Upper lobe of right lung (tissue), 1 donor: ENCODE measurements around the gene BAD. TPM values are rescaled to one million over a fixed set of nuclear protein-coding genes. Genes with fewer than 3 reads are reported as not detected.
"Not testable (repeated sequence)": the region's sequence is repeated elsewhere in the genome, so short reads cannot be mapped to it uniquely, and the experiment has no call there.

Experiments used
- ATAC-seq: fragments of 200-7000 bp; cut with Tn5 transposase; one replicate; pipeline ENCODE4 v1.9.1; 2020; ENCODE audit warnings: mild to moderate bottlenecking, moderate library complexity
- DNase-seq: peaks from one replicate; pipeline ENCODE4 v3.0.0-alpha.2; 2020
- H3K27ac ChIP-seq: fragments of 200-600 bp; one replicate; pipeline ENCODE4 v1.8.0; 2022
- H3K27me3 ChIP-seq: fragments of 200-600 bp; one replicate; pipeline ENCODE4 v1.8.0; 2022; ENCODE audit warnings: mild to moderate bottlenecking
- H3K36me3 ChIP-seq: fragments of 200-600 bp; one replicate; pipeline ENCODE4 v1.8.0; 2022
- H3K4me1 ChIP-seq: fragments of 200-600 bp; one replicate; pipeline ENCODE4 v1.8.0; 2022
- H3K4me3 ChIP-seq: fragments of 200-600 bp; one replicate; pipeline ENCODE4 v1.8.0; 2022; ENCODE audit warnings: mild to moderate bottlenecking
- H3K9me3 ChIP-seq: fragments of 200-600 bp; one replicate; pipeline ENCODE4 v1.8.0; 2022
- CTCF ChIP-seq: fragments of 200-600 bp; IDR thresholded peaks from one replicate; pipeline ENCODE4 v1.8.0; 2022; ENCODE audit warnings: antibody characterized with exemption
- intact Hi-C: fragments of 100-400 bp; cut with DNase I; formaldehyde crosslinking; loops from one replicate; pipeline ENCODE4 v1.11.0; 2022
- total RNA-seq: library from RNA; stranded (reverse); fragmentation: NEBNext Ultra II Directional; extraction: Animal tissue kit (Norgen Biotek cat#: 25700); gene quantifications from one replicate; pipeline ENCODE4 v1.2.1, GENCODE V29; 2021
- donor health status: DM: no; HTN: yes; CAD: no; lungs with severe emphysema.

BAD gene
- total RNA-seq, 1 donor from 2014 or later, result 58.9 TPM

DNA sequence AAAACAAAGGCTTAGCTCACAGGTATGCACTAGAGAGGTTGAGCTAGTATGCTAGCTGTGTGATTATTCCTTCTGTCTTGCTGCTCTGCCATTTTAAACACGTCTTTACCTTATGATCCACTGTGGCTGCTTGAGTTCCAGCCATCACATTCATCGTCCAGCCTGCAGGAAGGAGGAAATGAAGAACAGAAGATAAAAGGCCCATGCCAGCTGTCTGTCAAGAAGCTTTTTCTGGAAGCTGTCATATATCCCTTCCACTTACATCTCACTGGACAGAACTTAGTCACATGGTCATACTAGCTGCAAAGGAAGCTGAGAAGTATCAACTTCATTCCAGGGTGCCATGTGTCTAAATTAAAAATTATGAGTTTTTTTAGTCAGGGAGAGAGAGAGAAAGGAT lies 42.9 kb upstream of the BAD start:
- DNase-seq (no peak), ATAC-seq (no peak)
- TF ChIP-seq CTCF, result no peak
- Histone ChIP-seq H3K27me3 (no peaks in the 10 kb centered on the region), H3K4me3 (no peak overlapping the region), H3K27ac (no peak overlapping the region), H3K9me3 (no peaks in the 10 kb centered on the region), H3K36me3 (peaks cover 3% of the 10 kb centered on the region), H3K4me1 (peaks cover 13% of the 10 kb centered on the region)
- intact Hi-C loops, result no loop called here

DNA sequence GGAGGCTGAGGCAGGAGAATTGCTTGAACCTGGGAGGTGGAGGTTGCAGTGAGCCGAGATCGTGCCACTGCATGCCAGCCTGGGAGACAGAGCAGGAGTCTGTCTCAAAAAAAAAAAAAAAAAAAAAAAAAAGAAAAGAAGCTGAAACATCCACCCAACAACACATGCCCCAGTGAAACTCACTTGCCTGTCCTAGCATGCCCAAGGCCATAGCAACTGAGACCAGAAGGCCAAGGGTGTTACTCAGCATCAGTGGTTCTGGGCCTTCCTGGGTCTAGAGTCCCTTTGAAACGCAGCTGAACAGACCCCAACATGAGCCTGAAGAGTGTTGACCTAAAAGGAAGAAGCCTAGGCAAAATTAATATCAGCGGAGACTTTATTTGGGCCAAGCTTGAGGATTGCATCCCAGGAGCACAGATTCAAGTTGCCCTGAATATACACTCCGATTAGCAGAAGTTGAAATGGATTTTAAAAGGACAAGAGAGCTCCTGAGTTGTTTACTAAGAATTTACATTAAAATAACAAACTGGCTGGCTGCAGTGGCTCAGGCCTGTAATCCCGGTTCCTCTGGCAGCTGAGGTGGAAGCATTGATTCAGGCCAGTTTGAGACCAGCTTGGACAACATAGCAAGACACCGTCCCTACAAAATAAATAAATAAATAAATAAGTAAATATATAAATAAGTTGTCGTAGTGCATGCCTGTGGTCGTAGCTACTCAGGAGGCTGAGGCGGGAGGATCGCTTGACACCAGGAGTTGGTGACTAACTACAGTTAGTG lies 40.4 kb upstream of the BAD start:
- Histone ChIP-seq H3K27me3 (no peaks in the 10 kb centered on the region), H3K4me3 (no peak overlapping the region), H3K27ac (no peak overlapping the region), H3K9me3 (no peaks in the 10 kb centered on the region), H3K4me1 (peaks cover 3% of the 10 kb centered on the region), H3K36me3 (peaks cover 7% of the 10 kb centered on the region)
- no peak for DNase-seq
- ATAC-seq, result no peak
- intact Hi-C loops, result no loop called here
- no peak for TF ChIP-seq CTCF

- H3K27me3 ChIP-seq, intact Hi-C loops, H3K4me3 ChIP-seq, H3K36me3 ChIP-seq, H3K27ac ChIP-seq, ATAC-seq, H3K4me1 ChIP-seq, H3K9me3 ChIP-seq: not testable (repeated sequence)
- DNase-seq, result peak; percentile 46
These were observed 39.5 kb upstream of the BAD start for GRCh38 chr11:64323984-64324383.

- intact Hi-C loops, result no loop called here
- Histone ChIP-seq H3K4me3 (no peak overlapping the region), H3K27me3 (no peaks in the 10 kb centered on the region), H3K9me3 (no peaks in the 10 kb centered on the region), H3K27ac (no peak overlapping the region), H3K36me3 (peaks cover 7% of the 10 kb centered on the region), H3K4me1 (peaks cover 12% of the 10 kb centered on the region)
- TF ChIP-seq CTCF, result no peak
- peak; percentile 41 for DNase-seq
- no peak for ATAC-seq
These were observed 38.9 kb upstream of the BAD start for GRCh38 chr11:64323373-64323772.

GRCh38 chr11:64322925-64323260 lies 38.4 kb upstream of the BAD start:
- intact Hi-C loops, result no loop called here
- Histone ChIP-seq H3K4me1 (peaks cover 12% of the 10 kb centered on the region), H3K27me3 (no peaks in the 10 kb centered on the region), H3K4me3 (no peak overlapping the region), H3K36me3 (peaks cover 7% of the 10 kb centered on the region), H3K27ac (no peak overlapping the region), H3K9me3 (no peaks in the 10 kb centered on the region)
- TF ChIP-seq CTCF, result no peak
- DNase-seq (no peak), ATAC-seq (no peak)

GRCh38 chr11:64321533-64321932 lies 37.1 kb upstream of the BAD start:
- intact Hi-C loops, result no loop called here
- Histone ChIP-seq H3K27me3 (no peaks in the 10 kb centered on the region), H3K27ac (peak overlapping the region; percentile 65), H3K36me3 (peaks cover 7% of the 10 kb centered on the region), H3K4me3 (no peak overlapping the region), H3K4me1 (peaks cover 14% of the 10 kb centered on the region), H3K9me3 (no peaks in the 10 kb centered on the region)
- DNase-seq, result peak; percentile 83
- TF ChIP-seq CTCF, result no peak
- ATAC-seq, result peak; percentile 47
